ENCODE measurements around the gene SLC38A3.

DNA sequence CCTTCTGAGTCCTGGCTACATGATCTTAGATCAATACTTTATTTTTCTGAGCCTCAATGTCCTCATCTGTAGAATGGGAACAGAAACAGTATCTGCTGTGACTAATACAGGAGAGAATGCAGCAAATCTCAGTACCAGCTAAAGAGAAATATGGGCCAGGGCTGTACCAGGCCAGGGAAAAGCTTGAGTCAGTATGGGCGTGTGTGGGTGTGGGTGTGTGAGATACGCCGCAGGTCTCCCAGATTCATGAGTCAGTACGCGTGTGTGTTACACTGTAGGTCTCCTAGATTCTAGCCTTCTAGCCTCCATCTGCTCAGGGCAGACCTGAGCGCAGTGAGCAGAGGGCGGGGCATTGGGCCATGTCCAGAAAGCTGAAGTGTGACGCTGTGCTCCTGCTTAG, 46.1 kb downstream of the SLC38A3 start:
- no peak for TF ChIP-seq EZH2 (IDR thresholded peaks at IDR 0.05)
- TF ChIP-seq POLR2AphosphoS5 (IDR thresholded peaks at IDR 0.05; ENCODE audit: borderline replicate concordance, low read depth, low read length): no peak
